OCI-LY3 (cell line): ENCODE results near the gene HIF1AN.
A peak's percentile ranks its signal among the peaks of the same experiment; 100 is the strongest.
"Not testable (repeated sequence)": the region's sequence is repeated elsewhere in the genome, so short reads cannot be mapped to it uniquely, and the experiment has no call there.

Experiments used
- H2AFZ ChIP-seq: fragments of 200-600, 300-600 bp; shearing (Covaris generic); 2 replicates; pipeline ENCODE4 v1.6.0; 2014; ENCODE audit warnings: antibody characterized with exemption, low read depth, low read length
- H3K27ac ChIP-seq: fragments of 200-600, 300-600 bp; sonication (generic); 2 replicates; pipeline ENCODE4 v1.5.1; 2014; ENCODE audit warnings: mild to moderate bottlenecking, low read length, moderate library complexity, mixed read lengths
- H3K27me3 ChIP-seq: fragments of 200-600, 300-600 bp; sonication (generic); 2 replicates; pipeline ENCODE4 v1.6.1; 2014; ENCODE audit warnings: low read depth, low read length, mixed read lengths
- H3K36me3 ChIP-seq: fragments of 200-600, 300-600 bp; sonication (generic); replicated peaks from 2 replicates; pipeline ENCODE3; 2014; ENCODE audit warnings: low read depth, low read length, mixed read lengths
- H3K4me1 ChIP-seq: fragments of 300-600, 200-600 bp; sonication (generic); 2 replicates; pipeline ENCODE4 v1.6.1; 2014; ENCODE audit warnings: low read length, mixed read lengths
- H3K4me2 ChIP-seq: fragments of 200-600, 300-600 bp; sonication (generic); 2 replicates; pipeline ENCODE4 v1.6.1; 2014; ENCODE audit warnings: low read length, mixed read lengths
- H3K4me3 ChIP-seq: fragments of 300-600, 200-600 bp; sonication (generic); 2 replicates; pipeline ENCODE4 v1.5.1; 2014; ENCODE audit warnings: antibody characterized with exemption, mild to moderate bottlenecking, low read length, moderate library complexity
- H3K79me2 ChIP-seq: fragments of 300-600, 200-600 bp; shearing (Covaris generic); 2 replicates; pipeline ENCODE4 v1.6.1; 2014; ENCODE audit warnings: mild to moderate bottlenecking, low read length, mixed read lengths
- H3K9ac ChIP-seq: fragments of 300-600, 200-600 bp; shearing (Covaris generic); 2 replicates; pipeline ENCODE4 v1.6.0; 2014; ENCODE audit warnings: mild to moderate bottlenecking, low read length, moderate library complexity
- H3K9me3 ChIP-seq: fragments of 200-600, 300-600 bp; shearing (Covaris generic); 2 replicates; pipeline ENCODE4 v1.6.1; 2014; ENCODE audit warnings: low read length, mixed read lengths; ENCODE audit not compliant: insufficient read depth
- H4K20me1 ChIP-seq: fragments of 200-600, 300-600 bp; sonication (generic); 2 replicates; pipeline ENCODE4 v1.6.1; 2016; ENCODE audit warnings: low read length, mixed read lengths; ENCODE audit not compliant: insufficient read depth
- EZH2phosphoT487 ChIP-seq: fragments of 200-600 bp; shearing (Covaris generic); IDR thresholded peaks from 2 replicates; pipeline ENCODE4 v1.6.1; 2018; ENCODE audit warnings: antibody characterized with exemption, mixed run types, low read depth
- TF ChIP-seq, protein P1 (sequence below): fragments of 200-600, 300-600 bp; sonication (generic); IDR thresholded peaks from 2 replicates; pipeline ENCODE4 v1.5.1; 2014; ENCODE audit warnings: antibody characterized with exemption, low read length, low read depth

The HIF1AN gene

DNA sequence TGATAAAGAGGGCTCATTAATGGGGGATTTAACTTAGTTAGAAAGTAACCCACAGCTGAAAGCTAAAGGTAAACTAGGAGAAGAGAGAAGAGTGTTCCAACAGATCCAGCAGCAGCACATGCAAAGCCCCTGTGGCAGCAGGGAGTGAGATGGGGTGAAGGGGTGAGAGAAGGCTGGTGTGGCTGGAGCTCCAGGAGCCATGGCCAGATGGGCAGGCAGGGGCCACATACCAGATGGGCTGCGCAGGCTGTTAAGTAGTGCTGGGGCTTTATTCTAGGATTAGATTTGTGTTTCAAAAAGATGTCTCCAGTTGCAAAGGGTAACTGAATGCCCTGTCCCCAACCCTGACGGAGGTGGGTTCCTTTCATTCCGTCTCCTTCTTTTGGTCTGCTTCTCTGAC, 33.2 kb downstream of the HIF1AN start:
- no peaks in the 10 kb centered on the region for H3K27me3 ChIP-seq
- H3K9me3 ChIP-seq, result no peaks in the 10 kb centered on the region
- no peak overlapping the region for H3K4me2 ChIP-seq
- H3K4me1 ChIP-seq, result peaks cover 8% of the 10 kb centered on the region; the same call in 1 of the 2 replicates
- H3K36me3 ChIP-seq, result no peaks in the 10 kb centered on the region
- no peak overlapping the region for H3K27ac ChIP-seq
- no peak overlapping the region for H3K9ac ChIP-seq
- no peaks in the 10 kb centered on the region for H3K79me2 ChIP-seq
- TF ChIP-seq, protein P1, sequence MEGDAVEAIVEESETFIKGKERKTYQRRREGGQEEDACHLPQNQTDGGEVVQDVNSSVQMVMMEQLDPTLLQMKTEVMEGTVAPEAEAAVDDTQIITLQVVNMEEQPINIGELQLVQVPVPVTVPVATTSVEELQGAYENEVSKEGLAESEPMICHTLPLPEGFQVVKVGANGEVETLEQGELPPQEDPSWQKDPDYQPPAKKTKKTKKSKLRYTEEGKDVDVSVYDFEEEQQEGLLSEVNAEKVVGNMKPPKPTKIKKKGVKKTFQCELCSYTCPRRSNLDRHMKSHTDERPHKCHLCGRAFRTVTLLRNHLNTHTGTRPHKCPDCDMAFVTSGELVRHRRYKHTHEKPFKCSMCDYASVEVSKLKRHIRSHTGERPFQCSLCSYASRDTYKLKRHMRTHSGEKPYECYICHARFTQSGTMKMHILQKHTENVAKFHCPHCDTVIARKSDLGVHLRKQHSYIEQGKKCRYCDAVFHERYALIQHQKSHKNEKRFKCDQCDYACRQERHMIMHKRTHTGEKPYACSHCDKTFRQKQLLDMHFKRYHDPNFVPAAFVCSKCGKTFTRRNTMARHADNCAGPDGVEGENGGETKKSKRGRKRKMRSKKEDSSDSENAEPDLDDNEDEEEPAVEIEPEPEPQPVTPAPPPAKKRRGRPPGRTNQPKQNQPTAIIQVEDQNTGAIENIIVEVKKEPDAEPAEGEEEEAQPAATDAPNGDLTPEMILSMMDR, result no peak
- no peak for TF ChIP-seq EZH2phosphoT487
- H4K20me1 ChIP-seq, result no peaks in the 10 kb centered on the region
- H3K4me3 ChIP-seq, result no peak overlapping the region
- no peak overlapping the region for H2AFZ ChIP-seq

DNA sequence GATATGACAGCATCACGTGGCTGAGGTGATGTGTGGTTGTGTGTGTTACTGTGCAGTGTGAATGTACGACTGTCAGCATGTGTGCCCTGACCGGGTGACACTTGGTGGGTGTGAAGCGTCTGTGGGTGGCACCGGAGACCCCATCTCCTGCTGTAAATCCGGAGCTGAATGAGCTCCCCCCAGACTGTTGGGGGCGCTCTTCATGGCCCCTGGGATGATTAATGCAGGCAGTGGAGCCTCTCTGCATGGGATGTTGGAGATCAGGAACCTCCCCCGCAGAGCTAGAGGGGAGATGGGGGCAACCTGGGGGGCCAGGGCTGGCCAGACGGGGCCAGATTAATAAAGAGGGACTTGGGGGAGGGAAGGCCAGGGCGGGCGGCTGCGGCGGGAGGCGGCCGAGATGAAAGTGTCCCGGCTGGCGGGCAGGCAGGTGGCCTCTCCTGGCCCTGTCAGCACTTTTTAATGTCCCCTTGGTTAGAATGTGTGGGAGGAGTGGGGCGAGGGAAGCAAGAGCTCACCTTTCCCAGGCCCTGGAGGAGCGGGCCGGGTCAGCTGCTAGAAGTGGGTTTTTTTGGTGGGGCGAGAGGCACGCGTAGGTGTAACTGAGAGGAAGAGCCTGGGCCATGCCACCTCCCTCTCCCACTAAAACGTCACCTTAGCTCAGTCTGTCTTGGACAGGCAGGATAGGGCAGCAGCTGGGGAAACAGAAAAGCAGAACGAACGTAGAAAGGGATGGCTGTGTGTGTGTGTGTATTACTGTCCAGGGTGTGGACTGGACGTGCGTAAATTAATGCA, 34.1 kb downstream of the HIF1AN start:
- H3K27ac ChIP-seq, result no peak overlapping the region
- peak overlapping the region; percentile 80 for H3K4me3 ChIP-seq
- H3K9ac ChIP-seq, result peak overlapping the region; percentile 57
- no peaks in the 10 kb centered on the region for H3K36me3 ChIP-seq
- H3K27me3 ChIP-seq, result no peaks in the 10 kb centered on the region
- TF ChIP-seq, protein P1, result peak; percentile 63
- no peak for TF ChIP-seq EZH2phosphoT487
- H4K20me1 ChIP-seq, result no peaks in the 10 kb centered on the region
- H2AFZ ChIP-seq, result no peak overlapping the region
- H3K4me2 ChIP-seq, result peak overlapping the region; percentile 41
- no peaks in the 10 kb centered on the region for H3K9me3 ChIP-seq
- H3K4me1 ChIP-seq, result peaks cover 8% of the 10 kb centered on the region; the same call in 1 of the 2 replicates
- no peaks in the 10 kb centered on the region for H3K79me2 ChIP-seq

DNA sequence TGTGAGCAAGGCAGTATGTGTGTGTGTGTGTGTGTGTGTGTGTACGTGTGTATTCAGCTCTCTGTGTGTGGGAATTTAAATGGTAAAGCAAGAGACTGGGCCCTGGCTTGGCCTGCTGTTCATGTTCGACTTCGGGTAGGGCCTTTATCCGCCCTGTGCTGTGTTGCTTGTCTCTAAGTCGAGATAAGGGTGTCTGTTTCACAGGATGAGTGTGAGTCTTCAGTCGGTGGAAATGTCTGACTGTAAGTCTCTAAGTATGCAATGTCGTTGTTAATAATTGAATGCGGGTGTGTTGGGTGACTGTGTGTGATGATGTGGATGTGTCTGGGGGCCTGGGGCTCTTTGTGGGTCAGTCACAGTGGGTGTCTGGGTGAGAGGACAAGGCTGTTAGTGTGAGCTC, 34.8 kb downstream of the HIF1AN start:
- no peaks in the 10 kb centered on the region for H3K79me2 ChIP-seq
- peak overlapping the region; percentile 57; the same call in 1 of the 2 replicates for H3K9ac ChIP-seq
- no peak for TF ChIP-seq EZH2phosphoT487
- TF ChIP-seq, protein P1, result no peak
- no peaks in the 10 kb centered on the region for H3K27me3 ChIP-seq
- H3K36me3 ChIP-seq, result no peaks in the 10 kb centered on the region
- peaks cover 8% of the 10 kb centered on the region; the same call in 1 of the 2 replicates for H3K4me1 ChIP-seq
- no peak overlapping the region for H2AFZ ChIP-seq
- H3K27ac ChIP-seq, result no peak overlapping the region
- peak overlapping the region; percentile 41 for H3K4me2 ChIP-seq
- H4K20me1 ChIP-seq, result no peaks in the 10 kb centered on the region
- H3K9me3 ChIP-seq, result no peaks in the 10 kb centered on the region
- H3K4me3 ChIP-seq, result peak overlapping the region; percentile 80

DNA sequence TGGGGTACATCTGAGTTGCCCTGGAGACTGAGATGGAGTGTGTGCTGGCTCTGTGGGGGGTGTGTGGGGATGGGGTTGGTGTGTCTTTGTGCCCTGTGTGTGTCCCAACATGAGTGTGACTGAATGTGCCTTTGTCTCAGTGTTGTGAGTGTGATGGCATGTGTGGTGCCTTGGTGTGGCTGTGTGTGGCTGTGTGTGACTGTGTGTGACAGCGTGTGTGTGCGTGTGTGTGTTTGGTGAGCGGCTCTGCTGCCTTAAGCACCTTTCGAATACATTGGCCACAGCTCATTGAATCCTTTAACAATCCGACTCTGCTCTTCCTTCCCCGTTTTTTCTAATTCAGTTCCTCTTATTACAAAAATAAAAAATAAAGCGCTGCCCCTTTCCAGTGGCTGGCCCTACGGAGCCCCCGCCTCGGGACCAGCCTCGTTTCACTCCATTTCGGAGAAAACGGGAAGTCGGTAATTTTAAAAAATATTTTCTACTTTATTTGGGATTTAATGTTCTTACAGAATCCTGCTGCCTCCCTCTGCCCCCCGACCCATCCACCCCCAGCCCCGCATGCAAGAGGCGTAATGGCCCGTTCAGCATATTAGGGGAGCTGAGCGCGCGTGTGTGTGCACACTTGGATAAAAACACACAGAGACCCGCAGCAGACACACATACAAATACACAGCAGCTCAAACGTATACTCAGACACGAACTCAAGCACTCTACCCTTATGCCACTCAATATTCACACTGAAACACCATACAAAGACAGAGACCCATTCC, 35.5 kb downstream of the HIF1AN start:
- no peak overlapping the region for H3K9ac ChIP-seq
- TF ChIP-seq, protein P1, result no peak
- TF ChIP-seq EZH2phosphoT487, result no peak
- peak overlapping the region; percentile 41 for H3K4me2 ChIP-seq
- no peak overlapping the region for H2AFZ ChIP-seq
- H3K9me3 ChIP-seq, result no peaks in the 10 kb centered on the region
- H3K27me3 ChIP-seq, result no peaks in the 10 kb centered on the region
- no peaks in the 10 kb centered on the region for H4K20me1 ChIP-seq
- no peaks in the 10 kb centered on the region for H3K79me2 ChIP-seq
- H3K36me3 ChIP-seq, result no peaks in the 10 kb centered on the region
- H3K4me1 ChIP-seq, result peaks cover 8% of the 10 kb centered on the region; the same call in 1 of the 2 replicates
- H3K4me3 ChIP-seq, result peak overlapping the region; percentile 80
- H3K27ac ChIP-seq, result no peak overlapping the region

GRCh38 chr10:100575146-100575545, 39.4 kb downstream of the HIF1AN start:
- not testable (repeated sequence) for H3K9ac ChIP-seq, H4K20me1 ChIP-seq, H3K79me2 ChIP-seq, H3K4me2 ChIP-seq, H3K36me3 ChIP-seq, H3K27me3 ChIP-seq, H2AFZ ChIP-seq, H3K27ac ChIP-seq, H3K4me1 ChIP-seq, H3K4me3 ChIP-seq, H3K9me3 ChIP-seq
